Glutamatergic neuron (in vitro differentiated cells): Measurements from ENCODE around the gene MEIS1. TPM values are rescaled to one million over a fixed set of nuclear protein-coding genes. Genes with fewer than 3 reads are reported as not detected.

ENCODE experiments used
- DNase-seq: peaks from one replicate; pipeline ENCODE4 v3.0.0; 2022
- H3K27ac Mint-ChIP-seq: one replicate; pipeline ENCODE4 v1.8.0; 2020; ENCODE audit warnings: mild to moderate bottlenecking, mixed read lengths, inconsistent platforms; ENCODE audit not compliant: unreplicated experiment
- H3K27me3 Mint-ChIP-seq: one replicate; pipeline ENCODE4 v1.8.0; 2020; ENCODE audit warnings: mild to moderate bottlenecking, moderate library complexity, mixed read lengths, inconsistent platforms; ENCODE audit not compliant: unreplicated experiment
- H3K36me3 Mint-ChIP-seq: one replicate; pipeline ENCODE4 v1.8.0; 2020; ENCODE audit warnings: mild to moderate bottlenecking, mixed read lengths, inconsistent platforms; ENCODE audit not compliant: unreplicated experiment
- H3K4me1 Mint-ChIP-seq: one replicate; pipeline ENCODE4 v1.8.0; 2020; ENCODE audit warnings: mild to moderate bottlenecking, low read depth, mixed read lengths, inconsistent platforms; ENCODE audit not compliant: unreplicated experiment
- H3K4me3 Mint-ChIP-seq: one replicate; pipeline ENCODE4 v1.8.0; 2020; ENCODE audit warnings: mild to moderate bottlenecking, mixed read lengths, inconsistent platforms; ENCODE audit not compliant: unreplicated experiment
- H3K9me3 Mint-ChIP-seq: one replicate; pipeline ENCODE4 v1.8.0; 2020; ENCODE audit warnings: mild to moderate bottlenecking, moderate library complexity, mixed read lengths, inconsistent platforms; ENCODE audit not compliant: unreplicated experiment
- CTCF ChIP-seq: fragments of 200-600 bp; sonication (generic); IDR thresholded peaks from one replicate; pipeline ENCODE4 v1.5.0; 2021; ENCODE audit not compliant: partially characterized antibody, unreplicated experiment
- total RNA-seq: library from RNA; stranded (reverse); fragmentation: NEBNext Ultra II Directional; extraction: Animal tissue kit (Norgen Biotek cat#: 25700); gene quantifications from one replicate; pipeline ENCODE4 v1.2.1, GENCODE V29; 2021; ENCODE audit not compliant: unreplicated experiment

Gene MEIS1
- total RNA-seq, 1 donor from 2014 or later = 4.8 TPM

DNA sequence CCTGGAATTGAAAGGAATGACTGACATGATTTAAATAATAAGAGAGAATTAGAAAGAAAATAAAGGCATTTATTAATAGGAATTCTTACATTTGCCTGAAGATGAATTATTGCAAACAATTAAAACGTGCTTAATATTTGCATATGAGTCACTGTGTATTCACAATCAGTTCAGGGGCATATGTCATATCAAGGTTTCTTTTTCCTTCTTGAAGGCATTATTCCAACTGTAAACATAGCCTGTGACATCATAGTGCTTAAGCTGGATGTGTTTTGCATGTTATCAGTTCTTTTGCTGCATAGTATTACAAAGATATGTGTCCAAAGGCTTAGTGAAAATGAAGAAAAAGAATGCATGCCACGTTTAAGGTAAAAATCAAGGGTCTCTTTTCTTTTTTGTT lies 80.8 kb downstream of the MEIS1 start:
- Mint-ChIP-seq H3K27me3 (no peaks in the 10 kb centered on the region), H3K4me3 (no peak overlapping the region), H3K4me1 (peaks cover 5% of the 10 kb centered on the region), H3K36me3 (no peaks in the 10 kb centered on the region), H3K9me3 (no peaks in the 10 kb centered on the region), H3K27ac (no peak overlapping the region)
- TF ChIP-seq CTCF = no peak
- DNase-seq = no peak

- Mint-ChIP-seq H3K9me3 (no peaks in the 10 kb centered on the region), H3K27me3 (no peaks in the 10 kb centered on the region), H3K27ac (no peak overlapping the region), H3K4me1 (peaks cover 10% of the 10 kb centered on the region), H3K4me3 (no peak overlapping the region), H3K36me3 (no peaks in the 10 kb centered on the region)
- DNase-seq = no peak
- no peak for TF ChIP-seq CTCF
These were observed 81.6 kb downstream of the MEIS1 start for GRCh38 chr2:66516499-66516898.

GRCh38 chr2:66517772-66518171 lies 82.8 kb downstream of the MEIS1 start:
- no peak for TF ChIP-seq CTCF
- Mint-ChIP-seq H3K4me3 (no peak overlapping the region), H3K9me3 (peaks cover 3% of the 10 kb centered on the region), H3K36me3 (no peaks in the 10 kb centered on the region), H3K27ac (no peak overlapping the region), H3K4me1 (peaks cover 22% of the 10 kb centered on the region), H3K27me3 (peaks cover 2% of the 10 kb centered on the region)
- no peak for DNase-seq

GRCh38 chr2:66519264-66519843 lies 84.4 kb downstream of the MEIS1 start:
- H3K4me3 Mint-ChIP-seq = no peak overlapping the region
- H3K36me3 Mint-ChIP-seq = no peaks in the 10 kb centered on the region
- no peak for DNase-seq
- peaks cover 3% of the 10 kb centered on the region for H3K9me3 Mint-ChIP-seq
- TF ChIP-seq CTCF = no peak
- peaks cover 2% of the 10 kb centered on the region for H3K27me3 Mint-ChIP-seq
- peaks cover 31% of the 10 kb centered on the region for H3K4me1 Mint-ChIP-seq
- no peak overlapping the region for H3K27ac Mint-ChIP-seq

GRCh38 chr2:66521291-66521922 lies 86.5 kb downstream of the MEIS1 start:
- H3K4me1 Mint-ChIP-seq = peaks cover 28% of the 10 kb centered on the region

More at GRCh38 chr2:66521291-66521922, 86.5 kb downstream of the MEIS1 start:
- Mint-ChIP-seq H3K9me3 (peaks cover 3% of the 10 kb centered on the region), H3K4me3 (peak overlapping the region; percentile 71), H3K27ac (peak overlapping the region; percentile 85), H3K36me3 (no peaks in the 10 kb centered on the region), H3K27me3 (peaks cover 2% of the 10 kb centered on the region)
- TF ChIP-seq CTCF = no peak
- no peak for DNase-seq
